ENCODE results near the gene HFE. TPM values are rescaled to one million over a fixed set of nuclear protein-coding genes. Genes with fewer than 3 reads are reported as not detected.

HFE gene
- total and polyA plus RNA-seq, 10 of the 15 experiments (the other 5 are each of a cell fraction or from before 2014, with no cell fraction given): 0.52 to 5.9 (median 1.7) TPM

GRCh38 chr6:26123675-26123946 is 36.4 kb downstream of the HFE start (continued):
- TF ChIP-seq MXI1 (IDR thresholded peaks at IDR 0.05; ENCODE audit: low read depth, low read length): 0 out of 2 replicates have a peak, but pooled peaks have one; percentile 16
- no peak for TF ChIP-seq ZBTB33 (IDR thresholded peaks at IDR 0.05)
- peak; percentile 41; the same call in 1 of the 2 replicates for TF ChIP-seq PAX5 (IDR thresholded peaks at IDR 0.05; ENCODE audit: borderline replicate concordance, low read depth, low read length)
- no peak for TF ChIP-seq ZNF217 (IDR thresholded peaks at IDR 0.05)
- TF ChIP-seq SIN3A (IDR thresholded peaks at IDR 0.05; ENCODE audit: low read depth, low read length): peak; percentile 78; the same call in 1 of the 2 replicates
- TF ChIP-seq IRF4 (IDR thresholded peaks at IDR 0.05; ENCODE audit: low read depth, low read length): 0 out of 2 replicates have a peak, but pooled peaks have one; percentile 14
- TF ChIP-seq MEF2A (IDR thresholded peaks at IDR 0.05; ENCODE audit: insufficient read depth, low read depth, low read length): 0 out of 2 replicates have a peak, but pooled peaks have one; percentile 44
- TF ChIP-seq ZBED1 (IDR thresholded peaks at IDR 0.05; ENCODE audit: borderline replicate concordance): peak; percentile 99
- TF ChIP-seq TBL1XR1 (IDR thresholded peaks at IDR 0.05; ENCODE audit: low read depth, low read length): 0 out of 2 replicates have a peak, but pooled peaks have one; percentile 12
- TF ChIP-seq MAX (IDR thresholded peaks at IDR 0.05; ENCODE audit: low read depth, low read length): peak; percentile 28; the same call in 1 of the 2 replicates
- TF ChIP-seq E4F1 (IDR thresholded peaks at IDR 0.05; ENCODE audit: borderline replicate concordance, partially characterized antibody): no peak
- peak; percentile 57 for TF ChIP-seq BCLAF1 (IDR thresholded peaks at IDR 0.05)
- peak; percentile 82; the same call in 1 of the 2 replicates for TF ChIP-seq CBFB (IDR thresholded peaks at IDR 0.05; ENCODE audit: low read depth)
- TF ChIP-seq EGR1 (IDR thresholded peaks at IDR 0.05; ENCODE audit: borderline replicate concordance in 1 of 2, low read depth in 2 of 2, low read length in 2 of 2): peak in 1 of 2 experiments; percentile 59; a peak in 2 of 3 replicates
- no peak for TF ChIP-seq SMAD1 (IDR thresholded peaks at IDR 0.05; ENCODE audit: low read depth, partially characterized antibody)
- 0 out of 4 replicates have a peak, but pooled peaks of 1 of the 2 experiments have one; percentile 4 for TF ChIP-seq SRF (IDR thresholded peaks at IDR 0.05; ENCODE audit: low read depth in 2 of 2, low read length in 2 of 2)
- TF ChIP-seq BCL11A (IDR thresholded peaks at IDR 0.05; ENCODE audit: low read depth, low read length): 0 out of 2 replicates have a peak, but pooled peaks have one; percentile 19
- TF ChIP-seq POLR2AphosphoS5 (IDR thresholded peaks at IDR 0.05; ENCODE audit: low read length): peak; percentile 94
- no peak for TF ChIP-seq HDAC2 (IDR thresholded peaks at IDR 0.05)
- TF ChIP-seq KLF5 (IDR thresholded peaks at IDR 0.05; ENCODE audit: partially characterized antibody): peak; percentile 60
- TF ChIP-seq PML (IDR thresholded peaks at IDR 0.05; ENCODE audit: low read length): peak; percentile 97
- no peak for TF ChIP-seq HSF1 (IDR thresholded peaks at IDR 0.05; ENCODE audit: low read depth, low read length)
- TF ChIP-seq NRF1 (conservative IDR thresholded peaks at IDR 0.05; ENCODE audit: low read depth, low read length): peak; percentile 32; the same call in 1 of the 2 replicates

Measured in GM12878 (cell line).